Measurements from ENCODE around the gene ARHGAP42. TPM values are rescaled to one million over a fixed set of nuclear protein-coding genes. Genes with fewer than 3 reads are reported as not detected.

The ARHGAP42 gene
- polyA plus RNA-seq, 3 donors, result 0.13 TPM; not detected in 2

- DNase-seq, result no peak
- Mint-ChIP-seq H3K9me3 (peaks cover 0 to 3% (median 0%) of the 10 kb centered on the region in 7 donors), H3K4me1 (no peaks in the 10 kb centered on the region), H3K4me3 (no peak overlapping the region), H3K27me3 (ENCODE audit: low read depth in 3 of 3) (no peaks in the 10 kb centered on the region), H3K27ac (no peak overlapping the region), H3K36me3 (no peaks in the 10 kb centered on the region)
- WGBS (ENCODE audit: insufficient coverage), result 50% methylated on average over 1 of the region's 2 CpGs
- Histone ChIP-seq H3K4me2 (replicated peaks; ENCODE audit: extremely low read depth, low read length, poor library complexity, severe bottlenecking) (no peak overlapping the region), H3K36me3 (replicated peaks in 1 of 2; ENCODE audit: control insufficient read depth in 1 of 2, insufficient read depth in 2 of 2, low read length in 2 of 2) (no peaks in the 10 kb centered on the region), H3K9ac (ENCODE audit: insufficient read depth, low read length, poor library complexity, severe bottlenecking) (no peak overlapping the region), H3K9me3 (replicated peaks in 1 of 2; ENCODE audit: control insufficient read depth in 1 of 2, insufficient read depth in 1 of 2, low read length in 2 of 2) (no peaks in the 10 kb centered on the region), H3K27ac (ENCODE audit: low read depth in 1 of 2, low read length in 2 of 2) (no peak overlapping the region), H2AFZ (ENCODE audit: insufficient read depth, low read depth, low read length, poor library complexity, severe bottlenecking) (no peak overlapping the region), H3K27me3 (ENCODE audit: control insufficient read depth in 2 of 2, insufficient read depth in 2 of 2, low read length in 2 of 2) (no peaks in the 10 kb centered on the region), H3K4me3 (replicated peaks in 1 of 3; ENCODE audit: low read depth in 2 of 3, low read length in 3 of 3) (no peak overlapping the region), H3K4me1 (ENCODE audit: control insufficient read depth in 1 of 2, insufficient read depth in 2 of 2, low read length in 2 of 2) (no peaks in the 10 kb centered on the region), H4K20me1 (ENCODE audit: insufficient read depth, low read length) (no peaks in the 10 kb centered on the region), H3K79me2 (ENCODE audit: insufficient read depth, low read length) (no peaks in the 10 kb centered on the region)
- intact Hi-C loops (cut with micrococcal nuclease), result no loop called here
- TF ChIP-seq, protein P1, sequence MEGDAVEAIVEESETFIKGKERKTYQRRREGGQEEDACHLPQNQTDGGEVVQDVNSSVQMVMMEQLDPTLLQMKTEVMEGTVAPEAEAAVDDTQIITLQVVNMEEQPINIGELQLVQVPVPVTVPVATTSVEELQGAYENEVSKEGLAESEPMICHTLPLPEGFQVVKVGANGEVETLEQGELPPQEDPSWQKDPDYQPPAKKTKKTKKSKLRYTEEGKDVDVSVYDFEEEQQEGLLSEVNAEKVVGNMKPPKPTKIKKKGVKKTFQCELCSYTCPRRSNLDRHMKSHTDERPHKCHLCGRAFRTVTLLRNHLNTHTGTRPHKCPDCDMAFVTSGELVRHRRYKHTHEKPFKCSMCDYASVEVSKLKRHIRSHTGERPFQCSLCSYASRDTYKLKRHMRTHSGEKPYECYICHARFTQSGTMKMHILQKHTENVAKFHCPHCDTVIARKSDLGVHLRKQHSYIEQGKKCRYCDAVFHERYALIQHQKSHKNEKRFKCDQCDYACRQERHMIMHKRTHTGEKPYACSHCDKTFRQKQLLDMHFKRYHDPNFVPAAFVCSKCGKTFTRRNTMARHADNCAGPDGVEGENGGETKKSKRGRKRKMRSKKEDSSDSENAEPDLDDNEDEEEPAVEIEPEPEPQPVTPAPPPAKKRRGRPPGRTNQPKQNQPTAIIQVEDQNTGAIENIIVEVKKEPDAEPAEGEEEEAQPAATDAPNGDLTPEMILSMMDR (IDR thresholded peaks at IDR 0.05), result no peak
These were observed 291.4 kb downstream of the ARHGAP42 start for GRCh38 chr11:100978442-100978841.

DNA sequence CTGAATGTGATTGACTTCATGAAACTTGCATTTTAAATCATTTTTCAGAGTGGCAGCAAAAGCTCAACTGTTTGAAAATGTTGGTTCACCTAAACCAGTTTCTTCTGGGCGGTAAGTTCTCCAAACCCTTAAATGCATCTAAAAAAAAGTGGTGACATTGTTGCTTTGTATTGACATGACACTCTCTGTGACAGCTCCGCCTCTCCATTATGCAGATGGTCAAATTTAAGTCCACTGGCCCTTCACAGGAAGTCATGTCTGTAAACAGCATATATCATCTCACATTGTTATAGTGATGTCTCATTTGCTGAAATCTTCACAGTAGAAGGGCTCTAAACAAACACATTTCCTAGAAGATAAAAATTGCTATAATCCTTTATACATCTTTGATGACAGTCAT, 291.9 kb downstream of the ARHGAP42 start:
- Mint-ChIP-seq H3K4me1 (no peaks in the 10 kb centered on the region), H3K4me3 (no peak overlapping the region), H3K9me3 (peaks cover 0 to 3% (median 0%) of the 10 kb centered on the region in 7 donors), H3K27ac (no peak overlapping the region), H3K27me3 (ENCODE audit: low read depth in 3 of 3) (no peaks in the 10 kb centered on the region), H3K36me3 (no peaks in the 10 kb centered on the region)
- no peaks in the 10 kb centered on the region for H3K27me3 ChIP-seq (ENCODE audit: control insufficient read depth in 2 of 2, insufficient read depth in 2 of 2, low read length in 2 of 2)
- no peaks in the 10 kb centered on the region for H3K36me3 ChIP-seq (replicated peaks in 1 of 2; ENCODE audit: control insufficient read depth in 1 of 2, insufficient read depth in 2 of 2, low read length in 2 of 2)
- intact Hi-C loops (cut with micrococcal nuclease), result no loop called here
- H3K9ac ChIP-seq (ENCODE audit: insufficient read depth, low read length, poor library complexity, severe bottlenecking), result no peak overlapping the region
- no peaks in the 10 kb centered on the region for H3K4me1 ChIP-seq (ENCODE audit: control insufficient read depth in 1 of 2, insufficient read depth in 2 of 2, low read length in 2 of 2)
- H3K27ac ChIP-seq (ENCODE audit: low read depth in 1 of 2, low read length in 2 of 2), result no peak overlapping the region
- H3K4me3 ChIP-seq (replicated peaks in 1 of 3; ENCODE audit: low read depth in 2 of 3, low read length in 3 of 3), result no peak overlapping the region
- no peaks in the 10 kb centered on the region for H4K20me1 ChIP-seq (ENCODE audit: insufficient read depth, low read length)
- no peak for DNase-seq
- TF ChIP-seq, protein P1 (IDR thresholded peaks at IDR 0.05), result no peak
- no peaks in the 10 kb centered on the region for H3K9me3 ChIP-seq (replicated peaks in 1 of 2; ENCODE audit: control insufficient read depth in 1 of 2, insufficient read depth in 1 of 2, low read length in 2 of 2)
- no peaks in the 10 kb centered on the region for H3K79me2 ChIP-seq (ENCODE audit: insufficient read depth, low read length)
- no peak overlapping the region for H2AFZ ChIP-seq (ENCODE audit: insufficient read depth, low read depth, low read length, poor library complexity, severe bottlenecking)
- H3K4me2 ChIP-seq (replicated peaks; ENCODE audit: extremely low read depth, low read length, poor library complexity, severe bottlenecking), result no peak overlapping the region
- WGBS (ENCODE audit: insufficient coverage), result no CpG with 5 or more reads among the region's 2 CpGs

Measured in CD14-positive monocyte (primary cell).